ENCODE measurements around the gene FAM53B. TPM values are rescaled to one million over a fixed set of nuclear protein-coding genes. Genes with fewer than 3 reads are reported as not detected.
A peak's percentile ranks its signal among the peaks of the same experiment; 100 is the strongest.
"Not testable (repeated sequence)": the region's sequence is repeated elsewhere in the genome, so short reads cannot be mapped to it uniquely, and the experiment has no call there.

Gene FAM53B
- total RNA-seq, 1 donor from 2014 or later, result 21.8 TPM

DNA sequence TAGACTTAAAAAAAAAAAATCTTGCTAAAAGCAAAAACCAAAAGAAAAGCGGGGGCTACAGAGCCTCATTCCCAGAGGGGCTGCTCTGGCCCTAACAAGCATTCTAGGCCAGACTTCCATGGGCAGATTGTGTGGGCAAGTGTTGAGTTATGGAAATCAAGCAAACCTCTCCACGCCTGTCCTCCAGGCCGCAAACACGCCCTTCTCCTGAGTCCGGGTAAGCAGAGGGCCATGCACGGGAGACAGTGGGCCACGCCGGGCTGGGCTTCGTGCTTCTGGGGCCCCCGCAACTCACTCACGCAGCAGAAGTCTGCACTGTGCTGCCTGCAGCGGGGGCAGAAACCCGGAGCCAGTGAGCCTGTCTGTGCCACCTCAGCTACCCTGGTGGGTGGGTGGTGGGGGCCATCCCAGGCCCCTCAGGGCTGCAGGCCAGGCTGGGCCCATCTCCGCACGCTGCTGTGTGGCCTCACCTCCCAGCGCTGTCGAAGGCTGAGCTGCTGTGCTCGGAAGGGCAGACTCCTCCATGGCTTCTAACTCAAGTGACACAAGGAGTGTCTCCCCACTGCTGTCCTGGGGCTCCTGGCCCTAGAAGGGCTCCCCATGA is 125.6 kb downstream of the FAM53B start:
- Mint-ChIP-seq H3K9me3 (no peaks in the 10 kb centered on the region), H3K27ac (no peak overlapping the region), H3K4me1 (peaks cover 18% of the 10 kb centered on the region), H3K36me3 (ENCODE audit: low read depth) (peaks cover 12% of the 10 kb centered on the region), H3K4me3 (no peak overlapping the region), H3K27me3 (peaks cover 1% of the 10 kb centered on the region)
- no peak for DNase-seq
- intact Hi-C loops (cut with micrococcal nuclease), result no loop called here

DNA sequence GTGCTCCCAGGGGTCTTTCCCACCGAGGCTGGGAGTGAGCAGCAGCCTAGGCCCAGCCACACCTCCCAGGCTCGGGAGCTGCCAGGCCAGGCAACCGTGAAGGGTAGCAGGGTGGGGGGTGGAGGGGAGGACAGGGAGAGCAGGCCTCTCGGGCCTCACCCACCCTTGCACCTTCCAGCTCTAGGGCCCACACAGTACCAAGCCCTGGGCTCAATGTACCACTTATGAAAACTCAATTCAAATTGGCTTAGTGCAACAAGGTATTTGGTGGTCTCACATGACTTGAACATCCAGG is 127.4 kb downstream of the FAM53B start:
- peaks cover 6% of the 10 kb centered on the region for H3K36me3 Mint-ChIP-seq (ENCODE audit: low read depth)
- H3K4me1 Mint-ChIP-seq, result peaks cover 27% of the 10 kb centered on the region
- intact Hi-C loops (cut with micrococcal nuclease), result no loop called here
- H3K27me3 Mint-ChIP-seq, result peaks cover 1% of the 10 kb centered on the region
- H3K4me3 Mint-ChIP-seq, result no peak overlapping the region
- no peaks in the 10 kb centered on the region for H3K9me3 Mint-ChIP-seq
- H3K27ac Mint-ChIP-seq, result no peak overlapping the region
- no peak for DNase-seq

DNA sequence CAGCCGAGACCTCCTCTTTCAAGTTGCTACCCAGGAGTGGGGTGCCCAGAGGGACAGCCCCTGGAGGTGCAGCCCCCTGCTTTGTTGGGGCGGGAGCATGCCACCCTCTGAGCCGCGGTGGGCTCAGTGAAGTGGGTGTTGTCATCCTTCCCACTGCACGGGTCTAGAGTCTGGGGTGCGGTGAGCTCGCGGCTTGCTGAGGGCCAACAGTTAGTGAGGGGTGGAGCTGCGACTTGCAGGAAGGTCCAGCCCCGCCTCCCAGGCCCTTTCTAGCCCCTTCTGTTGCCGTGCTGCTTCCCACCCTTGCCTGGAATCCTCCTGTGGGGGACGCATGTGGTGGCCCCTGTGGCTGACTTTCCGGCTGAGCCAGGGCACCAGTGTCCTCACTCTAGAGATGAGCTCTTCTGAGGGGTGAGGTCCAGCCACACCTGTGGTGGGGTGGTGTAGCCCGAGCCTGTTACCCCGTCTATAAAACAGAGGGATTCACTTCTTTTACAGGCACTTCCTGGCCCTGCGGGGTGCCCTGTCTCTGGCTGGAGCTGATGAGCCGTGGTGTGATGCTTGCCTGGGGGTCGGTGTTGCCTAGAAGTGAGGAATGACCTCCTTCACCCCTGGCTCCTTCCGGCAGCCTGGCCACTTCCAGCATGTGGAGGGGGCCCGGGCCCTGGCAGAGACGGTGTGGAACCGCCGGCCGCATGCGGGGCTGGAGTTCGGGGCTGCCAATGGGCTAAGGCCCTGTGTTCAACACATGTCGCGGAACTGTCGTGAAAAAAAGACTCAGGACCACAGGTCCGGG is 127.9 kb downstream of the FAM53B start:
- Mint-ChIP-seq H3K4me1 (peaks cover 29% of the 10 kb centered on the region), H3K27ac (no peak overlapping the region), H3K4me3 (no peak overlapping the region), H3K9me3 (no peaks in the 10 kb centered on the region), H3K27me3 (peaks cover 1% of the 10 kb centered on the region), H3K36me3 (ENCODE audit: low read depth) (peaks cover 6% of the 10 kb centered on the region)
- no peak for DNase-seq
- intact Hi-C loops (cut with micrococcal nuclease), result no loop called here

DNA sequence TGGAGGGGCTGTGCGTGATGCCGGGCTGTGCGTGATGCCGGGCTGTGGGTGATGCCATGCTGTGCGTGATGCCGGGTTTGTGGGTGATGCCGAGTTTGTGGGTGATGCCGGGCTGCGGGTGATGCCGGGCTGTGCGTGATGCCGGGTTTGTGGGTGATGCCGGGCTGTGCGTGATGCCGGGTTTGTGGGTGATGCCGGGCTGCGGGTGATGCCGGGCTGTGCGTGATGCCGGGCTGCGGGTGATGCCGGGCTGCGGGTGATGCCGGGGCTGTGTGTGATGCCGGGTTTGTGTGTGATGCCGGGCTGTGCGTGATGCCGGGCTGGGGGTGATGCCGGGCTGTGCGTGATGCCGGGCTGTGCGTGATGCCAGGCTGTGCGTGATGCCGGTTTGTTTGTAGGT is 128.9 kb downstream of the FAM53B start:
- no peak for DNase-seq
- H3K4me3 Mint-ChIP-seq, result no peak overlapping the region
- peaks cover 1% of the 10 kb centered on the region for H3K27me3 Mint-ChIP-seq
- peaks cover 6% of the 10 kb centered on the region for H3K36me3 Mint-ChIP-seq (ENCODE audit: low read depth)
- intact Hi-C loops (cut with micrococcal nuclease), result loop anchor here (2.0 kb wide), 4 partner anchors 34 to 126 kb away; no protein-coding TSS in a partner anchor
- H3K9me3 Mint-ChIP-seq, result no peaks in the 10 kb centered on the region
- H3K4me1 Mint-ChIP-seq, result peaks cover 31% of the 10 kb centered on the region
- no peak overlapping the region for H3K27ac Mint-ChIP-seq

DNA sequence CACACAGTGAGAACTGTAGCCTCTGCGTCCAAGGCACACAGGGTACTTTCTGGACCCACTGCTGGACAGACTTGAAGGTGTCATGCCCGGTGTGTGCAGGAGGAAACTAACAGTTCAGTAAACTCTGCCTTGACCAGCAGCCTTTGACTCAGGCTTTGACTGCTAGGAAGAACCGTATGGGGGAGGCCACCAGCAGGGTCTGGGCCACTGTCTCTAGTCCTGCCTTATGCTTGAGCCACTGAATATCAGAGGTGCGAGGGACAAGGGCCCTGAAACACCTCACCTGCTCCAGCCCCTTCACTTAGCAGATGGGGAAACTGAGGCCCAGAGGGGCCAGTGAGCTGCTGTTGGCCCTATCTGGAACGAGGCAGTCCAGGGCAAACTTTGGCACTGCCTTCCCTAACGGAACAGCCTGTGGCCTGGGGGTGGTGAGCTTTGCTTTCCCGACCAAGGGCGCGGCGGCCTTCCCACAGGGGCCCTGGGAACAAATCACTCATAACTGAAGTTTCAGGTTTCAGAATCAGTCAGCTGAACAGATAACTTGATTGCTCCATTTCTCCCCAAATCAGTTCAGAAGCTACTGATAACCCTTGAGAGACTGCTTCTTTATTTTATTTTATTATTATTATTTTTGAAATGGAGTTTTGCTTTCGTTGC is 130.0 kb downstream of the FAM53B start:
- Mint-ChIP-seq H3K4me3 (no peak overlapping the region), H3K27ac (peak overlapping the region; percentile 25), H3K9me3 (no peaks in the 10 kb centered on the region), H3K4me1 (peaks cover 32% of the 10 kb centered on the region), H3K27me3 (peaks cover 1% of the 10 kb centered on the region), H3K36me3 (ENCODE audit: low read depth) (peaks cover 6% of the 10 kb centered on the region)
- peak; percentile 79 for DNase-seq
- intact Hi-C loops (cut with micrococcal nuclease), result loop anchor here (1.0 to 2.0 kb wide), 5 partner anchors 13 to 127 kb away; no protein-coding TSS in a partner anchor

DNA sequence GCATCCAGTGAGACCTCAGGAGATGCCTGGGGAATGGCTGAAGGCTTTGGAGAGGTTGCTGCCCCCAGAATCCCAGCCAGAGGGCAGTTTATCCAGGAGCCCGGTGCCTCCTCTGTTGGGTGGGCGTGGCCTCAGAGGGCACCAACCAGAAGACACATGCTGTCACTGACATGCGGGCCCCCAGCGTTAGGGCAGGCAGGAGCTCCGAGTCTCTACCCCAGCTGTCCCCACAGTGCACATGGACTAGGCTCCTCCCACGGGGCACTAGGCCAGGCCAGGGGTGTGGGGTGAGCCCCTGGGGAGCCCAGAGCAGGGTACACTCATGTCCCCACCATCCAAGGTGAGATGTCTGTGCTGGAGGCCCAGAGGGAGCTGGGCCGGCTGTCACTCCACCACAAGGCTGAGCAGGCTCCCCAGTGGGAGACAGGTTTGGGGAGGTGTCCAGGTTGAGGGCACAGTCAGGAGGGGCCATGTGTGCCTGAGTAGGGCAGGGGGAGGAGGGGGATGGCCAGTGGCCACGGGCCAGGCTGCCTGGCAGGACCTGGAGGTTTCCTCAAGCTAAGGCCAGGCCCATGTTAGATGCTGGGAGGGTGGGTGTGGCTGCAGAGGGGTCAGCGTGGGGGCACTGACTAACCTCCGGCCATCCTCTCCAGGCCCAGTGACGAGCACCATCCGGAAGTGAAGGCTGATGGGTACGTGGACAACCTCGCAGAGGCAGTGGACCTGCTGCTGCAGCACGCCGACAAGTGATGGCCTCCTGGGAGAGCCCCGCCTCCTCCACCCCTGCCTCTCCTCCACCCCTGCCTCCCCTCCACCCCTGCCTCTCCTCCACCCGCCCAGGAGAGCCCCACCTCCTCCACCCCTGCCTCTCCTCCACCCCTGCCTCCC is 131.3 kb downstream of the FAM53B start:
- peaks cover 1% of the 10 kb centered on the region for H3K27me3 Mint-ChIP-seq
- H3K4me1 Mint-ChIP-seq, result peaks cover 30% of the 10 kb centered on the region
- no peak for DNase-seq
- H3K27ac Mint-ChIP-seq, result no peak overlapping the region
- intact Hi-C loops (cut with micrococcal nuclease), result no loop called here
- H3K4me3 Mint-ChIP-seq, result no peak overlapping the region
- no peaks in the 10 kb centered on the region for H3K9me3 Mint-ChIP-seq
- H3K36me3 Mint-ChIP-seq (ENCODE audit: low read depth), result peaks cover 6% of the 10 kb centered on the region

DNA sequence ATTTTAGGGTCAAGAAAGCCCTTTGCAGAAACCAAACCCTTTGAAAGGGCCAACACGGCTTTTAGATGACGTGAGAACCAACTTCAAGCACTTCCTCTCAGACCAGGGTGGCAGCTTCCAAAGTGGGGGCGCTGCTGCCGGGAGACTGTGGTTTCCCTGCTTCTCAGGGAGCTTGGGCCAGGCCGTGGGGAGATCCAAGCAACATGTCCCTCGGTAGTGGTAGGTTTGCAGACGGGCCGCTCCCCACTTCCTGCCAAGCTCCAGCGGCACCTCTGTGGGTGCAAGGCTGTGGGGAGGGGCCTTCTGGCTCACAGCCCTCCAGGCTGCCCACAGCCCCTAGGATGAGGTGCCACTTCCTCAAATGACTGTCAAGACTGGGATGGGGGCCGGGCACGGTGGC is 132.4 kb downstream of the FAM53B start:
- intact Hi-C loops (cut with micrococcal nuclease), result no loop called here
- DNase-seq, result peak; percentile 76
- Mint-ChIP-seq H3K4me3 (peak overlapping the region; percentile 21), H3K4me1 (peaks cover 29% of the 10 kb centered on the region), H3K36me3 (ENCODE audit: low read depth) (peaks cover 2% of the 10 kb centered on the region), H3K9me3 (no peaks in the 10 kb centered on the region), H3K27ac (no peak overlapping the region), H3K27me3 (peaks cover 1% of the 10 kb centered on the region)

DNA sequence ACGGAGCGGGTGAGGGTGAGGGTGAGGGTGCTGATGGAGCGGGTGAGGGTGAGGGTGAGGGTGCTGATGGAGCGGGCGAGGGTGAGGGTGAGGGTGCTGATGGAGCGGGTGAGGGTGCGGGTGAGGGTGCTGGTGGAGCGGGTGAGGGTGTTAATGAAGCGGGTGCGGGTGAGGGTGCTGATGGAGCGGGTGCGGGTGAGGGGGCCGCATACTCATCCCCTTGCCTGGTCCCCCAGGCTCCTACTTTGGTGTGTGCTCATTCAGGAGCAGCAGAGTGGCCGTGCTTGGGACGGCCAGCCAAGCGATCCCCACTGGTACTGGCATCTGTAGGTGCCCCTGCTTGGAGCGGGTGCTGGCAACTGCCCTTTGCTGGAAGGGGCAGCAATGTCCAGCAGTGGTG is 133.3 kb downstream of the FAM53B start:
- H3K36me3 Mint-ChIP-seq (ENCODE audit: low read depth); H3K27me3 Mint-ChIP-seq; intact Hi-C loops (cut with micrococcal nuclease); H3K4me3 Mint-ChIP-seq; H3K9me3 Mint-ChIP-seq; H3K27ac Mint-ChIP-seq; DNase-seq: not testable (repeated sequence)
- peaks cover 29% of the 10 kb centered on the region for H3K4me1 Mint-ChIP-seq

DNA sequence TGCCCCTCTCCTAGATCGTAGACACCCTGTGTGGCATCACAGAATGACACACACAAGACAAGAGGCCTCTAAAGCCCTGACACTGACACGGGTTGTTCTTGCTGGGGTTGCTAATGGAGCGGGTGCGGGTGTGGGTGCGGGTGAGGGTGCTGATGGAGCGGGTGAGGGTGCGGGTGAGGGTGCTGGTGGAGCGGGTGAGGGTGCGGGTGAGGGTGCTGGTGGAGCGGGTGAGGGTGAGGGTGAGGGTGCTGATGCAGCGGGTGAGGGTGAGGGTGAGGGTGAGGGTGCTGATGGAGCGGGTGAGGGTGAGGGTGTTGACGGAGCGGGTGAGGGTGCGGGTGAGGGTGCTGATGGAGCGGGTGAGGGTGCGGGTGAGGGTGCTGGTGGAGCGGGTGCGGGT is 134.0 kb downstream of the FAM53B start:
- H3K36me3 Mint-ChIP-seq (ENCODE audit: low read depth); intact Hi-C loops (cut with micrococcal nuclease); H3K4me3 Mint-ChIP-seq; H3K27ac Mint-ChIP-seq; H3K27me3 Mint-ChIP-seq; DNase-seq; H3K9me3 Mint-ChIP-seq: not testable (repeated sequence)
- peaks cover 29% of the 10 kb centered on the region for H3K4me1 Mint-ChIP-seq

DNA sequence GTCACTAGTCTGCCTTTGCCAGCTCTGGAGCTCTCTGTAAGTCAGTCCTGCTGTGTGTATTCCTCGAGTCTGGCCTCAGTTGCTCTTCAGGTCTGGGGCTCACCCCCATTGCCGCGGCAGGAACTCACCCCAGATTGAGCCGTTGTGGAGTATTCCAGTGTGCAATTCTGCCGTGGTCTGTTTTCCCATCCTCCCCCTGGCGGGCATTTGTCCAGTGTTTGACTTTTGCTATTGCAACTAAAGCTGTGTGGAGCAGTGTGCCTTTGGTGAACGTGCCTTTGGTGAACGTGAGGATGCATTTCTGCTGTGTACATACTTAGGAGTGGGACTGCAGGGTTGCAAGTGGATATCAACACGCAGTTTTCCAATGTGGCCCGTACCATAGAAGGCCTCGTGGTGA is 134.5 kb downstream of the FAM53B start:
- H3K27me3 Mint-ChIP-seq, result peaks cover 4% of the 10 kb centered on the region
- intact Hi-C loops (cut with micrococcal nuclease), result no loop called here
- H3K4me1 Mint-ChIP-seq, result peaks cover 24% of the 10 kb centered on the region
- H3K36me3 Mint-ChIP-seq (ENCODE audit: low read depth), result no peaks in the 10 kb centered on the region
- H3K4me3 Mint-ChIP-seq, result no peak overlapping the region
- DNase-seq, result no peak
- H3K9me3 Mint-ChIP-seq, result no peaks in the 10 kb centered on the region
- no peak overlapping the region for H3K27ac Mint-ChIP-seq

DNA sequence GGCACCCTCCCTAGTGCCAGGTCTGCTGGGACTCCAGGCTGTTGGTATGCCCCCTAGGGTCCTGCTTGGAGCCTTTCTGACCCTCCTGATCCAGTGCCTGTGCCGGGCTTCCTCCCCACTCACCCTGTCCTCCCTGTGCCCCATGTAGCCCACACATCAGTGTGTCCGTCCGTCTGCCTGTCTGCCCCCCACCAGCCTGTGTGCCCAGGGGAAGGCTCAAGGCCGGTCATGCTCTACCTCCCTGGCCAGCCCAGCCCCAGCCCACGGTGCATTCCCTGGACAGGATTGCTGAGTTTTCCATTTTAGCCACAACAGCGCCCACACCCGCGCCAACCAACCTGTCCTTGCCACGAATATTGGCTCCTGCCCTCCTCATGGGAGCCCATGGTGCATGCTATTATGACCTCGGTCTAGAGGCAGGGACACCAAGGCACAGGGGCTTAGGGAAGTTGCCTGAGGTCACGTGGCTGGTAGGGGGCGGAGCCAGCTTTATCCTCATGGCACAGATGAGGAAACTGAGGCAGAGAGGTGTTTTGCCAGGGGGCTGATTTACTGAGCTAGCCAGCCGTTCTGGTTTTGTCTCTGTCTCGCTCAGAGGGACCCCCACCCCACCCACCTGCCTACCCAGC is 136.0 kb downstream of the FAM53B start:
- no peak overlapping the region for H3K27ac Mint-ChIP-seq
- H3K9me3 Mint-ChIP-seq, result no peaks in the 10 kb centered on the region
- H3K36me3 Mint-ChIP-seq (ENCODE audit: low read depth), result no peaks in the 10 kb centered on the region
- intact Hi-C loops (cut with micrococcal nuclease), result no loop called here
- no peak for DNase-seq
- H3K4me3 Mint-ChIP-seq, result no peak overlapping the region
- H3K27me3 Mint-ChIP-seq, result peaks cover 4% of the 10 kb centered on the region
- peaks cover 13% of the 10 kb centered on the region for H3K4me1 Mint-ChIP-seq

DNA sequence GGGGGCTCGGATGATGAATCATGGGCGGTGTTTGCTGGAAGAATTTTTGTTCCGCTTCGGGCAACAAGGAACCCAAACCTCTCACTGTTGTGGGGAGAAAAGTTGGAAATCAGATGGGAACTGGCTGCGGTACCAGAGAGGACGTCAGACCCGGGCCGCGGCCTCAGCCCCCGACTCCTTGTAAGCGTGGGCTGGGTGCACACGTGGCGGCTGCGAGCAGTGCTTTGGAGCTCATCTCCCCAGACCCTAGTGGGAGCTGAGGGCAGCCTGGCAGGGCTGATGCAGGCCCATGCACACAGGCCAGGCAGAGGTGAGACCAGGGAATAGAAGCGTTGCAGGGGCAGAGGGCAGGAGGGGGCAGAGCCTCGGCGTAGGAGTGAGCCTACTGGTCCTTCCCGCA is 136.5 kb downstream of the FAM53B start:
- Mint-ChIP-seq H3K4me1 (peaks cover 12% of the 10 kb centered on the region), H3K36me3 (ENCODE audit: low read depth) (no peaks in the 10 kb centered on the region), H3K9me3 (no peaks in the 10 kb centered on the region), H3K27me3 (peaks cover 4% of the 10 kb centered on the region), H3K4me3 (no peak overlapping the region), H3K27ac (no peak overlapping the region)
- no peak for DNase-seq
- intact Hi-C loops (cut with micrococcal nuclease), result no loop called here

DNA sequence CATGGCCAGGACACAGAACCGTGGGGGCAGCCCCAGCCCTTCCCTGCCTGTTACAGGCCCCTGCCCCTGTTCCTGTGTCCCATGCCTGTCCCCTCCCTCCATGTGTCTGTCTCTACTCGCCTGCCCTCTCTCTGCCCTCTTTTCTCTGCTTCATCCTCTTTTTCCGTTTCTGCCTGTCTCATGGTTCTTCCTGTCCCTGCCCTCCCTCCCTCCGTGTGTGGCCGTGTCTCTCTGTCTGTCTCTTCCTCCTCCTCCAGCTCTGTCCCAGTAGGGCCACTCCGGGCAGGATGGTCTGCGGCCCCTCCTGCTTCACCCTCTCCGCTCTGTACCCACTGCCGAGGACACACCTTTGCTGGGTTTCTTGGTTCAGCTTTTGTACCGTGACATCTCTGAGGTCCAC is 137.4 kb downstream of the FAM53B start:
- no peak for DNase-seq
- H3K4me3 Mint-ChIP-seq, result no peak overlapping the region
- peaks cover 6% of the 10 kb centered on the region for H3K4me1 Mint-ChIP-seq
- no peaks in the 10 kb centered on the region for H3K9me3 Mint-ChIP-seq
- H3K27me3 Mint-ChIP-seq, result peaks cover 4% of the 10 kb centered on the region
- H3K27ac Mint-ChIP-seq, result no peak overlapping the region
- intact Hi-C loops (cut with micrococcal nuclease), result no loop called here
- no peaks in the 10 kb centered on the region for H3K36me3 Mint-ChIP-seq (ENCODE audit: low read depth)

Data from activated CD4-positive, alpha-beta T cell treated with anti-CD3 and anti-CD28 coated beads, Interleukin-2, amount 10 ng/mL, durations not matched to agents 24 days and 14 days (primary cell).